Hematopoietic multipotent progenitor cell (in vitro differentiated cells): ENCODE data around the gene ZSCAN5C. TPM values are rescaled to one million over a fixed set of nuclear protein-coding genes. Genes with fewer than 3 reads are reported as not detected.

Experiments
- total RNA-seq: library from RNA; depleted of rRNA; stranded (reverse); fragments of >200 nt; gene quantifications from one replicate; pipeline ENCODE4 v1.2.3, GENCODE V29; 2012

ZSCAN5C gene
- total RNA-seq, 1 donor: not detected

Other genes starting within 250 kb of the ZSCAN5C start
- not detected for gene NLRP5, start 215.5 kb upstream of the ZSCAN5C start, total RNA-seq
- gene ZNF787, start 81.0 kb upstream of the ZSCAN5C start, total RNA-seq: 40.1 TPM
- 12.1 TPM for gene ZNF444, start 61.0 kb upstream of the ZSCAN5C start, total RNA-seq
- not detected for gene GALP, start 26.3 kb upstream of the ZSCAN5C start, total RNA-seq
- gene ZSCAN5B, start 4.5 kb upstream of the ZSCAN5C start, total RNA-seq: not detected
- gene EDDM13, start 70.5 kb downstream of the ZSCAN5C start, total RNA-seq: not detected
- 11.3 TPM for gene ZSCAN5A, start 112.6 kb downstream of the ZSCAN5C start, total RNA-seq
- gene ZNF582, start 191.3 kb downstream of the ZSCAN5C start, total RNA-seq: 3.0 TPM
- gene ZNF583, start 202.1 kb downstream of the ZSCAN5C start, total RNA-seq: 3.5 TPM